GM12878 (cell line): ENCODE measurements around the gene BCAS3. TPM values are rescaled to one million over a fixed set of nuclear protein-coding genes. Genes with fewer than 3 reads are reported as not detected.

Source experiments
- ATAC-seq: fragments of 200-7000 bp; cut with Tn5 transposase; 3 replicates; pipeline ENCODE4 v1.9.1; 2020; ENCODE audit warnings: mild to moderate bottlenecking, moderate library complexity
- BruUV-seq: library from RNA; stranded (reverse); fragments of 400-500 nt; replicated peaks from 2 replicates; lab custom pipeline; 2021; lab: Mats Ljungman, UMichigan
- CTCF ChIA-PET: fragments of 300-600 bp; sonication (Branson Sonifier 250); formaldehyde crosslinking; extraction: SDS; loops from one replicate; lab custom pipeline; 2021; ENCODE audit warnings: inconsistent platforms; lab: Yijun Ruan, JAX
- POLR2A ChIA-PET: fragments of 350-600 bp; formaldehyde crosslinking; extraction: SDS; loops from one replicate; lab custom pipeline; 2021; ENCODE audit warnings: inconsistent platforms; lab: Charles Lee
- RAD21 ChIA-PET: fragments of 300-600 bp; sonication (Branson Sonifier 250); formaldehyde crosslinking; loops from one replicate; lab custom pipeline; 2023; ENCODE audit warnings: antibody characterized with exemption; ENCODE audit not compliant: unreplicated experiment; lab: Charles Lee
- SMC1A ChIA-PET: fragments of 300-600 bp; sonication (Branson Sonifier 250); formaldehyde crosslinking; loops from one replicate; lab custom pipeline; 2023; ENCODE audit not compliant: unreplicated experiment, uncharacterized antibody; lab: Charles Lee
- DNase-seq: peaks from one replicate; pipeline ENCODE4 v3.0.0-alpha.2; 2011; ENCODE audit warnings: low read depth, low spot score
- FAIRE-seq: peaks from 3 replicates; lab custom pipeline; 2011; peaks lifted over from hg19 to GRCh38; lab: Jason Lieb, UNC
- H2AFZ ChIP-seq: 2 replicates; pipeline ENCODE4 v1.6.0; 2011; ENCODE audit warnings: low read depth, low read length, control low read depth; ENCODE audit not compliant: control insufficient read depth
- H3K27ac ChIP-seq: 2 replicates; pipeline ENCODE4 v1.5.1; 2011; ENCODE audit warnings: control low read depth; ENCODE audit not compliant: control insufficient read depth, insufficient read depth
- H3K27me3 ChIP-seq, 2 experiments: replicated peaks in 1 of 2; 2 replicates each; pipeline versions ENCODE4 v1.6.0 to v1.6.1; 2011; ENCODE audit warnings: low read length in 1 of 2; ENCODE audit not compliant: control insufficient read depth in 2 of 2, insufficient read depth in 2 of 2
- H3K36me3 ChIP-seq, 2 experiments: 2 replicates each; pipeline ENCODE4 v1.5.1; 2011; ENCODE audit warnings: low read length in 1 of 2; ENCODE audit not compliant: control insufficient read depth in 2 of 2, insufficient read depth in 2 of 2
- H3K4me1 ChIP-seq: 2 replicates; pipeline ENCODE4 v1.6.1; 2011; ENCODE audit warnings: mild to moderate bottlenecking, low read length, moderate library complexity, mixed read lengths; ENCODE audit not compliant: control insufficient read depth, insufficient read depth
- H3K4me2 ChIP-seq: 2 replicates; pipeline ENCODE4 v1.6.0; 2011; ENCODE audit warnings: control low read depth; ENCODE audit not compliant: control insufficient read depth, insufficient read depth
- H3K4me3 ChIP-seq: fragments of 200-600 bp; sonication (generic); 2 replicates; pipeline ENCODE4 v1.5.1; 2016
- H3K79me2 ChIP-seq: 2 replicates; pipeline ENCODE4 v1.6.0; 2011; ENCODE audit warnings: low read length; ENCODE audit not compliant: control insufficient read depth, insufficient read depth
- H3K9ac ChIP-seq: 2 replicates; pipeline ENCODE4 v1.8.0; 2011; ENCODE audit warnings: low read length, control low read depth, mixed read lengths; ENCODE audit not compliant: control insufficient read depth, insufficient read depth
- H3K9me3 ChIP-seq: replicated peaks from 3 replicates; pipeline ENCODE4 v1.5.1; 2011; ENCODE audit warnings: mild to moderate bottlenecking, low read length; ENCODE audit not compliant: control insufficient read depth, insufficient read depth
- H4K20me1 ChIP-seq: 2 replicates; pipeline ENCODE4 v1.6.0; 2011; ENCODE audit not compliant: control insufficient read depth, insufficient read depth
- BHLHE40 ChIP-seq, 2 experiments: fragments of 450-650 bp in 1 of 2; IDR thresholded peaks; 2 replicates each; pipeline ENCODE4 v1.6.1; 2011 to 2017; ENCODE audit warnings: low read depth in 2 of 2, borderline replicate concordance in 1 of 2, improper control_type of control experiment in 1 of 2, low read length in 1 of 2, mild to moderate bottlenecking in 1 of 2
- CTCF ChIP-seq, 3 experiments: IDR thresholded peaks in 2 of 3; conservative IDR thresholded peaks in 1 of 3; 2 replicates each; pipeline ENCODE4 v1.5.1; 2011; ENCODE audit warnings: low read depth in 3 of 3, low read length in 3 of 3, mild to moderate bottlenecking in 3 of 3, control low read depth in 2 of 3, moderate library complexity in 2 of 3, inconsistent platforms in 1 of 3, mixed read lengths in 1 of 3; ENCODE audit not compliant: control insufficient read depth in 2 of 3, insufficient read depth in 1 of 3; ENCODE audit errors: extremely low read depth in 1 of 3
- EED ChIP-seq: sonication (generic); IDR thresholded peaks from 2 replicates; pipeline ENCODE4 v1.6.1; 2016; ENCODE audit warnings: antibody characterized with exemption, low read depth
- ELK1 ChIP-seq: IDR thresholded peaks from 2 replicates; pipeline ENCODE4 v1.6.1; 2012; ENCODE audit warnings: low read depth, low read length, improper control_type of control experiment
- ETV6 ChIP-seq, 2 experiments: fragments of 450-650 bp in 1 of 2; IDR thresholded peaks in 1 of 2; conservative IDR thresholded peaks in 1 of 2; 2 replicates each; pipeline ENCODE4 v1.6.1; 2014; ENCODE audit warnings: antibody characterized with exemption in 1 of 2, borderline replicate concordance in 1 of 2, low read depth in 1 of 2, mild to moderate bottlenecking in 1 of 2, moderate library complexity in 1 of 2
- HDAC6 ChIP-seq: fragments of 200-600 bp; sonication (generic); IDR thresholded peaks from one replicate; pipeline ENCODE4 v1.8.0; 2017; ENCODE audit warnings: antibody characterized with exemption; ENCODE audit not compliant: unreplicated experiment
- IKZF1 ChIP-seq: fragments of 450-650 bp; conservative IDR thresholded peaks from 2 replicates; pipeline ENCODE4 v1.6.1; 2017; ENCODE audit warnings: antibody characterized with exemption, mild to moderate bottlenecking
- POLR2A ChIP-seq: IDR thresholded peaks from 2 replicates; pipeline ENCODE4 v1.6.1; 2011; ENCODE audit warnings: low read depth, mild to moderate bottlenecking, low read length
- POU2F2 ChIP-seq: IDR thresholded peaks from 3 replicates; pipeline ENCODE4 v1.6.1; 2011; ENCODE audit warnings: low read depth, mild to moderate bottlenecking, low read length, borderline replicate concordance
- RAD21 ChIP-seq: IDR thresholded peaks from 2 replicates; pipeline ENCODE4 v1.6.1; 2011; ENCODE audit warnings: mild to moderate bottlenecking, low read depth, low read length, moderate library complexity; ENCODE audit not compliant: insufficient read depth
- RB1 ChIP-seq: fragments of 450-650 bp; formaldehyde crosslinking; IDR thresholded peaks from 2 replicates; pipeline ENCODE4 v1.6.1; 2017; ENCODE audit warnings: mild to moderate bottlenecking, borderline replicate concordance
- SIN3A ChIP-seq: IDR thresholded peaks from 2 replicates; pipeline ENCODE4 v1.6.1; 2012; ENCODE audit warnings: low read depth, low read length, improper control_type of control experiment
- TARDBP ChIP-seq: IDR thresholded peaks from 2 replicates; pipeline ENCODE4 v1.6.1; 2016; ENCODE audit warnings: borderline replicate concordance
- ZNF207 ChIP-seq: fragments of 450-650 bp; IDR thresholded peaks from 2 replicates; pipeline ENCODE4 v1.6.1; 2014; ENCODE audit warnings: antibody characterized with exemption, mild to moderate bottlenecking, borderline replicate concordance
- ZNF622 ChIP-seq: fragments of 450-650 bp; IDR thresholded peaks from 2 replicates; pipeline ENCODE4 v1.6.1; 2017; ENCODE audit warnings: mild to moderate bottlenecking, inconsistent platforms
- WGBS: methylation state at CpG from one replicate; pipeline ENCODE4 v1.1.6; 2016; ENCODE audit warnings: low lambda C conversion rate; ENCODE audit not compliant: insufficient replicate concordance, insufficient coverage; ENCODE audit errors: missing lambda C conversion rate; 5-methylcytosine and 5-hydroxymethylcytosine counted together
- in situ Hi-C: fragments of 300-500 bp; cut with MboI; formaldehyde crosslinking; loops from 9 replicates; pipeline ENCODE4 v1.14.3; 2018; ENCODE audit warnings: mixed read lengths
- intact Hi-C: fragments of 100-400 bp; cut with micrococcal nuclease; formaldehyde crosslinking; loops from one replicate; pipeline ENCODE4 v1.14.2; 2022; ENCODE audit not compliant: unreplicated experiment
- polyA plus RNA-seq, 11 experiments: library from polyadenylated mRNA; depleted of rRNA in 4 of 11; unstranded in 6 of 11; stranded (reverse) in 5 of 11; fragments of >200 nt; fragmentation: Nextera tagmentation in 4 of 11; fragmentation: Illumina TruSeq in 1 of 11; extraction: Ambion mirVana in 4 of 11; extraction: Trizol in 1 of 11; gene quantifications; 1 replicate in 1 of 11; 2 replicates in 10 of 11; pipeline versions ENCODE4 v1.2.1 to v1.2.3, GENCODE V29; 2011 to 2016; ENCODE audit warnings: inconsistent platforms in 2 of 11, missing spikeins in 2 of 11, low read depth in 1 of 11
- total RNA-seq, 4 experiments: library from RNA; depleted of rRNA in 3 of 4; stranded (reverse); fragments of >200 nt in 3 of 4; fragmentation: Illumina TruSeq in 1 of 4; extraction: Trizol in 1 of 4; gene quantifications; 2 replicates each; pipeline versions ENCODE4 v1.2.1 to v1.2.3, GENCODE V29; 2013 to 2021
- TF ChIP-seq, protein P1 (sequence below): IDR thresholded peaks from 2 replicates; pipeline ENCODE4 v1.6.1; 2012; ENCODE audit warnings: mild to moderate bottlenecking, low read depth, low read length

The BCAS3 gene
- total and polyA plus RNA-seq, 10 of the 15 experiments (the other 5 are each of a cell fraction or from before 2014, with no cell fraction given) = 2.1 to 11.0 (median 6.6) TPM

DNA sequence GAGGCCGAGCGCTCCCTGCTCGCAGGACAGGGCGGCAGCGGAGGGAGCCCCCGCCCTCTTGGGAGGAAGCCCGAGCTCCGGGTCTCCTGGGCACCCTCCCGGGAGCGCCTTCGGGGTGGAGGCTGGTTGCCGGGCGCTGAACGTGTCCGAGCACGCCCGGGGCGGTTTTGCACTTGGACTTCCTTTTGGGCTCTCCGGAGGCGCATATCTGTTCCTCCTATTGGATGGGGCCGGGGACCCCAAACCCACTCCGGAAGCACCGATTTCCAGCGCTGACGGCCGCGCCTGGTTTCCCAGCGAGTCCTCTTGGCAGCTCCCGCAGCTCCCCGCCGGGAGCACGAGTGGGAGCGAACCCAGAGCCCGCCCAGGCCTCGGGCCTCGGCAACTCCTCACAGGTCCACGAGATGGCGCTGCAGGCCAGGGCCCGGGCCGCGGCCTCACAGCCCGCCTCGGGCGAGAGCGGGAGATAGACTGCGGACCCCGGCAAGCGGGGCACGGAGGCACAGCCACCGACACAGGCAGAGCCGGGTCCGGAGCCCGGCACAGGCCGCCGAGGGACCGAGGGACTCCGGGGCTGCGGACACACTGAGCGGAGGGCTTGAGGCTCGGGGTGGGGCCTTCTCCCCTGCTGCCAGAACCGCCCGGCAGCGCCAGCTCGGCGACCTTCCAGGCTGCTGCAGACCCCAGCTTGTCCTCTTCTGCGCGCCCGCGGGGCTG, 734.6 kb downstream of the BCAS3 start:
- POLR2A ChIA-PET = no interaction called here
- no peaks in the 10 kb centered on the region for H3K79me2 ChIP-seq
- H3K9me3 ChIP-seq = peaks cover 1% of the 10 kb centered on the region; the same call in 1 of the 3 replicates
- peak overlapping the region; percentile 54; the same call in 1 of the 2 replicates for H3K4me3 ChIP-seq
- CTCF ChIA-PET = interaction anchor here (0.6 to 1.6 kb wide), 19 partner anchors 8 to 809 kb away, joined by 3 to 11 read pairs (median 3); no protein-coding TSS in a partner anchor
- DNase-seq = peak; percentile 5
- intact Hi-C loops = loop anchor here (1.0 kb wide), 2 partner anchors 139 to 425 kb away; no protein-coding TSS in a partner anchor
- WGBS = 3% methylated on average over 68 of the region's 69 CpGs
- ATAC-seq = peak; percentile 83
- SMC1A ChIA-PET = interaction anchor here (0.6 to 2.2 kb wide), 6 partner anchors 421 to 701 kb away, joined by 3 to 8 read pairs (median 3); no protein-coding TSS in a partner anchor
- RAD21 ChIA-PET = interaction anchor here (0.6 to 1.6 kb wide), 9 partner anchors 132 to 699 kb away, joined by 3 to 7 read pairs (median 3); no protein-coding TSS in a partner anchor
- no peak overlapping the region for H3K27ac ChIP-seq
- no peaks in the 10 kb centered on the region for H3K36me3 ChIP-seq
- no peaks in the 10 kb centered on the region for H4K20me1 ChIP-seq
- peak overlapping the region; percentile 35 for H3K9ac ChIP-seq
- in situ Hi-C loops = loop anchor here (10.0 kb wide), 1 partner anchor 692 kb away; no protein-coding TSS in a partner anchor
- H3K27me3 ChIP-seq = peaks cover 17 to 34% of the 10 kb centered on the region in 2 experiments
- peaks cover 4% of the 10 kb centered on the region; the same call in 1 of the 2 replicates for H3K4me1 ChIP-seq
- H2AFZ ChIP-seq = peak overlapping the region; percentile 69
- no TSS peak for BruUV-seq
- FAIRE-seq = peak; percentile 13
- H3K4me2 ChIP-seq = peak overlapping the region; percentile 78
- TF ChIP-seq, protein P1, sequence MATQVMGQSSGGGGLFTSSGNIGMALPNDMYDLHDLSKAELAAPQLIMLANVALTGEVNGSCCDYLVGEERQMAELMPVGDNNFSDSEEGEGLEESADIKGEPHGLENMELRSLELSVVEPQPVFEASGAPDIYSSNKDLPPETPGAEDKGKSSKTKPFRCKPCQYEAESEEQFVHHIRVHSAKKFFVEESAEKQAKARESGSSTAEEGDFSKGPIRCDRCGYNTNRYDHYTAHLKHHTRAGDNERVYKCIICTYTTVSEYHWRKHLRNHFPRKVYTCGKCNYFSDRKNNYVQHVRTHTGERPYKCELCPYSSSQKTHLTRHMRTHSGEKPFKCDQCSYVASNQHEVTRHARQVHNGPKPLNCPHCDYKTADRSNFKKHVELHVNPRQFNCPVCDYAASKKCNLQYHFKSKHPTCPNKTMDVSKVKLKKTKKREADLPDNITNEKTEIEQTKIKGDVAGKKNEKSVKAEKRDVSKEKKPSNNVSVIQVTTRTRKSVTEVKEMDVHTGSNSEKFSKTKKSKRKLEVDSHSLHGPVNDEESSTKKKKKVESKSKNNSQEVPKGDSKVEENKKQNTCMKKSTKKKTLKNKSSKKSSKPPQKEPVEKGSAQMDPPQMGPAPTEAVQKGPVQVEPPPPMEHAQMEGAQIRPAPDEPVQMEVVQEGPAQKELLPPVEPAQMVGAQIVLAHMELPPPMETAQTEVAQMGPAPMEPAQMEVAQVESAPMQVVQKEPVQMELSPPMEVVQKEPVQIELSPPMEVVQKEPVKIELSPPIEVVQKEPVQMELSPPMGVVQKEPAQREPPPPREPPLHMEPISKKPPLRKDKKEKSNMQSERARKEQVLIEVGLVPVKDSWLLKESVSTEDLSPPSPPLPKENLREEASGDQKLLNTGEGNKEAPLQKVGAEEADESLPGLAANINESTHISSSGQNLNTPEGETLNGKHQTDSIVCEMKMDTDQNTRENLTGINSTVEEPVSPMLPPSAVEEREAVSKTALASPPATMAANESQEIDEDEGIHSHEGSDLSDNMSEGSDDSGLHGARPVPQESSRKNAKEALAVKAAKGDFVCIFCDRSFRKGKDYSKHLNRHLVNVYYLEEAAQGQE = no peak
- TF ChIP-seq POU2F2 (0 out of 3 replicates have a peak, but pooled peaks have one; percentile 29), ELK1 (no peak), EED (no peak), TARDBP (peak; percentile 57; the same call in 1 of the 2 replicates), ZNF622 (no peak), IKZF1 (peak; percentile 71), ETV6 (conservative IDR thresholded peaks at IDR 0.05 in 1 of 2, IDR thresholded peaks at IDR 0.05 in 1 of 2; ENCODE audit: borderline replicate concordance in 1 of 2, low read depth in 1 of 2) (peak in 1 of 2 experiments; percentile 92; a peak in 2 of 4 replicates), ZNF207 (no peak), POLR2A (no peak), CTCF (IDR thresholded peaks at IDR 0.05 in 2 of 3, conservative IDR thresholded peaks at IDR 0.05 in 1 of 3; ENCODE audit: control insufficient read depth in 2 of 3, extremely low read depth in 1 of 3, insufficient read depth in 1 of 3, low read depth in 3 of 3, low read length in 3 of 3) (peak; percentile 83 to 94 (median 87)), BHLHE40 (IDR thresholded peaks at IDR 0.05; ENCODE audit: borderline replicate concordance in 1 of 2, low read depth in 2 of 2, low read length in 1 of 2) (peak in 1 of 2 experiments; percentile 51; a peak in 2 of 4 replicates), RAD21 (peak; percentile 89), RB1 (peak; percentile 89), SIN3A (no peak), HDAC6 (no peak)
